ENCODE results near the gene CHD9.

GRCh38 chr16:53083119-53083518 is 28.3 kb downstream of the CHD9 start:
- TF ChIP-seq CTCF (IDR thresholded peaks at IDR 0.05) (no peak), POLR2A (IDR thresholded peaks at IDR 0.05) (no peak)
